HEK293T (cell line): ENCODE results near the gene TAF1B.

Experiments
- CTBP1 ChIP-seq: fragments of 450-650 bp; IDR thresholded peaks from 2 replicates; pipeline ENCODE4 v1.6.1; 2016; ENCODE audit warnings: borderline replicate concordance
- ELF4 ChIP-seq: fragments of 450-650 bp; IDR thresholded peaks from 2 replicates; pipeline ENCODE4 v1.6.1; 2017; ENCODE audit warnings: antibody characterized with exemption
- HDGF ChIP-seq: fragments of 450-650 bp; IDR thresholded peaks from 2 replicates; pipeline ENCODE4 v1.6.1; 2017; ENCODE audit warnings: antibody characterized with exemption, borderline replicate concordance
- SP1 ChIP-seq: fragments of 450-650 bp; IDR thresholded peaks from 2 replicates; pipeline ENCODE4 v1.6.1; 2017
- TARDBP ChIP-seq: fragments of 450-650 bp; IDR thresholded peaks from 2 replicates; pipeline ENCODE4 v1.6.1; 2016
- ZNF384 ChIP-seq: fragments of 450-650 bp; IDR thresholded peaks from 2 replicates; pipeline ENCODE4 v1.6.1; 2016

GRCh38 chr2:9811679-9812511 lies 31.4 kb upstream of the TAF1B start:
- TF ChIP-seq ZNF384 (no peak), HDGF (no peak), ELF4 (no peak), SP1 (no peak), CTBP1 (no peak), TARDBP (no peak)
